ENCODE data around the gene ZNF567.

The ZNF567 gene

GRCh38 chr19:36652958-36653357, 34.5 kb upstream of the ZNF567 start:
- Histone ChIP-seq H3K9me3 (ENCODE audit: insufficient read depth, low read length, severe bottlenecking) (peaks cover 32% of the 10 kb centered on the region), H3K79me2 (ENCODE audit: insufficient read depth, low read length) (no peaks in the 10 kb centered on the region), H2AFZ (ENCODE audit: low read depth, low read length) (no peak overlapping the region), H3K4me1 (ENCODE audit: insufficient read depth, low read length) (no peaks in the 10 kb centered on the region), H3K27ac (ENCODE audit: low read length) (no peak overlapping the region), H3K27me3 (ENCODE audit: insufficient read depth, low read length, poor library complexity) (no peaks in the 10 kb centered on the region), H3K36me3 (ENCODE audit: insufficient read depth, low read length) (peaks cover 93% of the 10 kb centered on the region), H3K4me2 (ENCODE audit: insufficient read depth, low read length) (no peak overlapping the region), H4K20me1 (ENCODE audit: insufficient read depth, low read length) (no peaks in the 10 kb centered on the region), H3K9ac (ENCODE audit: low read depth, low read length) (no peak overlapping the region), H3K4me3 (ENCODE audit: low read depth in 1 of 2, low read length in 2 of 2) (no peak overlapping the region)
- DNase-seq (no peak), ATAC-seq (ENCODE audit: insufficient read depth, low read depth) (no peak)
- TF ChIP-seq, protein P1, sequence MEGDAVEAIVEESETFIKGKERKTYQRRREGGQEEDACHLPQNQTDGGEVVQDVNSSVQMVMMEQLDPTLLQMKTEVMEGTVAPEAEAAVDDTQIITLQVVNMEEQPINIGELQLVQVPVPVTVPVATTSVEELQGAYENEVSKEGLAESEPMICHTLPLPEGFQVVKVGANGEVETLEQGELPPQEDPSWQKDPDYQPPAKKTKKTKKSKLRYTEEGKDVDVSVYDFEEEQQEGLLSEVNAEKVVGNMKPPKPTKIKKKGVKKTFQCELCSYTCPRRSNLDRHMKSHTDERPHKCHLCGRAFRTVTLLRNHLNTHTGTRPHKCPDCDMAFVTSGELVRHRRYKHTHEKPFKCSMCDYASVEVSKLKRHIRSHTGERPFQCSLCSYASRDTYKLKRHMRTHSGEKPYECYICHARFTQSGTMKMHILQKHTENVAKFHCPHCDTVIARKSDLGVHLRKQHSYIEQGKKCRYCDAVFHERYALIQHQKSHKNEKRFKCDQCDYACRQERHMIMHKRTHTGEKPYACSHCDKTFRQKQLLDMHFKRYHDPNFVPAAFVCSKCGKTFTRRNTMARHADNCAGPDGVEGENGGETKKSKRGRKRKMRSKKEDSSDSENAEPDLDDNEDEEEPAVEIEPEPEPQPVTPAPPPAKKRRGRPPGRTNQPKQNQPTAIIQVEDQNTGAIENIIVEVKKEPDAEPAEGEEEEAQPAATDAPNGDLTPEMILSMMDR (IDR thresholded peaks at IDR 0.05; ENCODE audit: borderline replicate concordance, extremely low read depth, low read length, poor library complexity, severe bottlenecking) = no peak
- no peak for TF ChIP-seq EZH2 (IDR thresholded peaks at IDR 0.05; ENCODE audit: borderline replicate concordance, low read depth, low read length, severe bottlenecking)

GRCh38 chr19:36665832-36666231, 21.6 kb upstream of the ZNF567 start:
- no peaks in the 10 kb centered on the region for H3K27me3 ChIP-seq (ENCODE audit: insufficient read depth, low read length, poor library complexity)
- no peak for ATAC-seq (ENCODE audit: insufficient read depth, low read depth)
- H3K4me1 ChIP-seq (ENCODE audit: insufficient read depth, low read length) = peaks cover 36% of the 10 kb centered on the region
- peak overlapping the region; percentile 80 for H3K27ac ChIP-seq (ENCODE audit: low read length)
- no peaks in the 10 kb centered on the region for H3K9me3 ChIP-seq (ENCODE audit: insufficient read depth, low read length, severe bottlenecking)
- H2AFZ ChIP-seq (ENCODE audit: low read depth, low read length) = 0 out of 2 replicates have a peak overlapping the region, but pooled peaks have one; percentile 56
- H4K20me1 ChIP-seq (ENCODE audit: insufficient read depth, low read length) = no peaks in the 10 kb centered on the region
- TF ChIP-seq, protein P1 (IDR thresholded peaks at IDR 0.05; ENCODE audit: borderline replicate concordance, extremely low read depth, low read length, poor library complexity, severe bottlenecking) = no peak
- TF ChIP-seq EZH2 (IDR thresholded peaks at IDR 0.05; ENCODE audit: borderline replicate concordance, low read depth, low read length, severe bottlenecking) = no peak
- peak overlapping the region; percentile 66 to 86; a peak in 3 of 4 replicates for H3K4me3 ChIP-seq (ENCODE audit: low read depth in 1 of 2, low read length in 2 of 2)
- peaks cover 70% of the 10 kb centered on the region for H3K79me2 ChIP-seq (ENCODE audit: insufficient read depth, low read length)
- H3K4me2 ChIP-seq (ENCODE audit: insufficient read depth, low read length) = peak overlapping the region; percentile 97
- DNase-seq = no peak
- peaks cover 32% of the 10 kb centered on the region for H3K36me3 ChIP-seq (ENCODE audit: insufficient read depth, low read length)
- H3K9ac ChIP-seq (ENCODE audit: low read depth, low read length) = peak overlapping the region; percentile 81

GRCh38 chr19:36668646-36669045, 18.8 kb upstream of the ZNF567 start:
- Histone ChIP-seq H3K9ac (ENCODE audit: low read depth, low read length) (peak overlapping the region; percentile 81), H3K36me3 (ENCODE audit: insufficient read depth, low read length) (peaks cover 34% of the 10 kb centered on the region), H3K79me2 (ENCODE audit: insufficient read depth, low read length) (peaks cover 94% of the 10 kb centered on the region), H2AFZ (ENCODE audit: low read depth, low read length) (no peak overlapping the region), H3K27me3 (ENCODE audit: insufficient read depth, low read length, poor library complexity) (no peaks in the 10 kb centered on the region), H3K4me3 (ENCODE audit: low read depth in 1 of 2, low read length in 2 of 2) (peak overlapping the region in 1 of 2 experiments; percentile 50; a peak in 2 of 4 replicates), H4K20me1 (ENCODE audit: insufficient read depth, low read length) (no peaks in the 10 kb centered on the region), H3K4me1 (ENCODE audit: insufficient read depth, low read length) (peaks cover 36% of the 10 kb centered on the region), H3K4me2 (ENCODE audit: insufficient read depth, low read length) (peak overlapping the region; percentile 97), H3K27ac (ENCODE audit: low read length) (0 out of 2 replicates have a peak overlapping the region, but pooled peaks have one; percentile 4), H3K9me3 (ENCODE audit: insufficient read depth, low read length, severe bottlenecking) (no peaks in the 10 kb centered on the region)
- TF ChIP-seq, protein P1 (IDR thresholded peaks at IDR 0.05; ENCODE audit: borderline replicate concordance, extremely low read depth, low read length, poor library complexity, severe bottlenecking) = no peak
- TF ChIP-seq EZH2 (IDR thresholded peaks at IDR 0.05; ENCODE audit: borderline replicate concordance, low read depth, low read length, severe bottlenecking) = no peak
- no peak for DNase-seq
- ATAC-seq (ENCODE audit: insufficient read depth, low read depth) = no peak

Measured in DND-41 (cell line).